Activated T-helper 17 cell treated with anti-CD3 and anti-CD28 coated beads, Interleukin-2, amount 50 U/mL, for 72 hours (primary cell): ENCODE measurements around the gene SLC8B1. TPM values are rescaled to one million over a fixed set of nuclear protein-coding genes. Genes with fewer than 3 reads are reported as not detected.

ENCODE experiments used
- ATAC-seq: fragments of 150-1000 bp; cut with Tn5 transposase; replicated peaks from 2 replicates; pipeline ENCODE4 v1.10.0; 2021; ENCODE audit warnings: mild to moderate bottlenecking, moderate library complexity
- H3K27ac Mint-ChIP-seq: one replicate; pipeline ENCODE4 v1.8.0; 2022; ENCODE audit warnings: mixed read lengths
- H3K27me3 Mint-ChIP-seq: one replicate; pipeline ENCODE4 v1.8.0; 2022; ENCODE audit warnings: mixed read lengths
- H3K36me3 Mint-ChIP-seq: one replicate; pipeline ENCODE4 v1.8.0; 2022; ENCODE audit warnings: low read depth, mild to moderate bottlenecking, mixed read lengths
- H3K4me1 Mint-ChIP-seq: one replicate; pipeline ENCODE4 v1.8.0; 2022; ENCODE audit warnings: mixed read lengths
- H3K4me3 Mint-ChIP-seq: one replicate; pipeline ENCODE4 v1.8.0; 2022; ENCODE audit warnings: mild to moderate bottlenecking, mixed read lengths
- H3K9me3 Mint-ChIP-seq: one replicate; pipeline ENCODE4 v1.8.0; 2022; ENCODE audit warnings: mixed read lengths
- total RNA-seq, 2 donors: library from RNA; stranded (reverse); gene quantifications; one replicate each; pipeline ENCODE4 v1.2.3, GENCODE V29; 2022

The SLC8B1 gene
- total RNA-seq, 2 donors from 2014 or later = 23.2 to 28.4 TPM

DNA sequence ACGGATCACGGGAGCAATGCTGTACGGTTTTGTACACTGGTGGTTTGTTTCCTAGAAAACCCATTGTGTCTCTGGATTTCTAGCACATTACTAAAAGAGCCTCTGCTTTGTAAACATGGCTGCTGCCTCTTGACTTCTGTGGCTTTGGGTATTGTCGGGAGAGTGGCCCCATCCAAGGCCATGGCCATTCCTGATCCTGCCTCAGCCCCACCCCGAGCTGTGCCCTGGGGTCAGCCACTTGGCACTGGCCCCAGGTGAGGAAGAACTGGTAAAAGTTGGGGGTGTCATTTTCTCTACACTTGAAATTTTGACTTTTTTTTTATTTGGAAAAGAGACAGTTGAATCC is 36.5 kb downstream of the SLC8B1 start:
- no peak for ATAC-seq
- no peaks in the 10 kb centered on the region for H3K9me3 Mint-ChIP-seq
- peaks cover 32% of the 10 kb centered on the region for H3K36me3 Mint-ChIP-seq
- H3K4me1 Mint-ChIP-seq = peaks cover 4% of the 10 kb centered on the region
- H3K4me3 Mint-ChIP-seq = no peak overlapping the region
- no peaks in the 10 kb centered on the region for H3K27me3 Mint-ChIP-seq
- no peak overlapping the region for H3K27ac Mint-ChIP-seq

DNA sequence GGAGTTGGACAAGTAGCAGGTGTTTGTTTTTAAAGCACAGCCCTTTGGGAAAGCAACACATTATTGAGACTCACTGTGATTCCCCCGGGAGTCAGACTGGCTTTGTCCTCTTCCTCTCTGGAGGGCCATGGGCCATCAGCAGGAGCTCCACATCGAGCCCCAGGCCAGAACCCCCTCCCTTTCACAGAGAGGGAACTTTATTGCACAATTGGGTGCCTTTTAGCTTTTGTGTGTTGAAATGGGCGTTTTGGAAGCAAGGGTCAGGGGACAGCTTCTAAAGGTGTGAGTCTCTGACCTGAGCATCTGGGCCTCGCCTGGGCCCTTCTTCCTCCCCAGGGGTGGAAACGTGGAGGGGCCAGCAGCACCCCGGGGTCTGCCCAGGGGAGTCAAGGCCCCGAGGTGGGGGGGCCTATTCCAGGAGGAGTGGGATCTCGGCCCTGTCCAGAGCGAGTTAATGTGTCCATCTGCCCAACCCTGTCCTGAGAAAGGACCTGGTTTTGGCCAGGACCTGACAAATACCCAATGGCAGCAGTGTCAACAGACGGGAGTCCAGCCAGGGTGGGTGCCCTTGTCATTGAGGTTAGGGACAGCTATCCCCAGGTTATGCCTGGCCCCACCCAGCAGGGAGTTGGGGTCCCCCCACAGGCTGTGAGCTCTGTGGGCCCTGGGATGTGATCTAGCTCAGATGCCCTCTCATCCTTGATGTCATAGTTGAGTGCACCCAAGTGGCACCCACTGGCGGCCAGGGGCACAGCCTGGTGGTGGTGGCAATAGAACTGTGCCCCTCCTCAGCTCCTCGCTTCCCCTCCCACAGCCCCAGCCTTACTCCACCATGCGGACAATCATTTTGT is 37.1 kb downstream of the SLC8B1 start:
- Mint-ChIP-seq H3K36me3 (peaks cover 38% of the 10 kb centered on the region), H3K9me3 (no peaks in the 10 kb centered on the region), H3K27me3 (no peaks in the 10 kb centered on the region), H3K4me1 (peaks cover 2% of the 10 kb centered on the region), H3K27ac (no peak overlapping the region), H3K4me3 (no peak overlapping the region)
- no peak for ATAC-seq

DNA sequence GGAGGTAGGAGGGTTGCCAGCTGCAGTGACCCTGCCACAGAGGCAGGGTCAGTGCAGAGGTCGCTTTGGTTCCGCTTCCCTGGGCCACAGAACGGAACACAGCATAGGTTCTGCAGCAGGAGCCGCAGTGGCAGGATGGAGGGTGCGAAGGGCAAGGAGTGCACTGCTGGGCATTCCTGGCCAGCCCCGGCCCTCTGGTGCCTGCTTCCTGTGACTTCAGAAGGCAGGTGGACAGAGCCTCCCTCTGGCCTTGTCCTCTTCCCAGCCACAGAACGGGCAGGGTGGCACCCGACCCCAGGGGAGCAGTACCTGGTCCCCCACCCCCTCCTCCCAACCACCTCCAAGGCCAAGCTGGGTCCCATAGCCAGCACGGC is 37.7 kb downstream of the SLC8B1 start:
- H3K4me3 Mint-ChIP-seq = no peak overlapping the region
- H3K36me3 Mint-ChIP-seq = peaks cover 45% of the 10 kb centered on the region
- H3K27me3 Mint-ChIP-seq = no peaks in the 10 kb centered on the region
- no peak for ATAC-seq
- no peaks in the 10 kb centered on the region for H3K9me3 Mint-ChIP-seq
- peaks cover 2% of the 10 kb centered on the region for H3K4me1 Mint-ChIP-seq
- no peak overlapping the region for H3K27ac Mint-ChIP-seq

DNA sequence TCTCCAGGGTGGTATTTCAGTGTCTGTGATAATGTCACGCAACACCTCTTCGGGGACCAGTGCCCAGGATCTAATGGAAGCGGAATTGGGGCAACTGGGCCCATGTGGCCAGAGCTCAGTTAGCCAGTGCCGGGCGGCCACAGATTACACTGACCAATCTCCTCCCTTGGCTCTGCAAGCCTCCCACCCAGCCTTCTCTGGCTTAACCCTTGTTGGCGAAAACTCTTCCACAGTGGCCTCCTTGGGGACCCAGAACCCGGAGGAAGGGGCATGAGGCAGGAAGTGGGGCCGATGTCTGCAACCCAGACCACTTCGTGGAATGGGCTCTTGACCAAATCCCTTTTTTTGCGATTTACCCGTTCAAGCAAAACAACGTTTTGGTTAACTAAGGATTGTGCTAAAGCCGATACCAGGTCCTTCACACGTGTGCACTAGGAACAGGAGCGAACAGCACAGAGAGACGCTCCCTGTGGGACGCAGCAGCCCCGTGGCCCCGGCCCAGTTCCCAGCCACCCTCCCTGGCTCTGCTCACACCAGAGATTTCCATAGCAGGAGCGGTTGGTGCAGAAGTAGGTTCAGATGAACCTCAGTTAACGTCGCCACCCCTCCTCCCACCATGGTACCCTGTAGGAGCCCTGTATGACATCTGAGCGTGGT is 38.2 kb downstream of the SLC8B1 start:
- Mint-ChIP-seq H3K4me3 (no peak overlapping the region), H3K36me3 (peaks cover 46% of the 10 kb centered on the region), H3K9me3 (no peaks in the 10 kb centered on the region), H3K4me1 (peaks cover 4% of the 10 kb centered on the region), H3K27me3 (no peaks in the 10 kb centered on the region), H3K27ac (no peak overlapping the region)
- no peak for ATAC-seq

DNA sequence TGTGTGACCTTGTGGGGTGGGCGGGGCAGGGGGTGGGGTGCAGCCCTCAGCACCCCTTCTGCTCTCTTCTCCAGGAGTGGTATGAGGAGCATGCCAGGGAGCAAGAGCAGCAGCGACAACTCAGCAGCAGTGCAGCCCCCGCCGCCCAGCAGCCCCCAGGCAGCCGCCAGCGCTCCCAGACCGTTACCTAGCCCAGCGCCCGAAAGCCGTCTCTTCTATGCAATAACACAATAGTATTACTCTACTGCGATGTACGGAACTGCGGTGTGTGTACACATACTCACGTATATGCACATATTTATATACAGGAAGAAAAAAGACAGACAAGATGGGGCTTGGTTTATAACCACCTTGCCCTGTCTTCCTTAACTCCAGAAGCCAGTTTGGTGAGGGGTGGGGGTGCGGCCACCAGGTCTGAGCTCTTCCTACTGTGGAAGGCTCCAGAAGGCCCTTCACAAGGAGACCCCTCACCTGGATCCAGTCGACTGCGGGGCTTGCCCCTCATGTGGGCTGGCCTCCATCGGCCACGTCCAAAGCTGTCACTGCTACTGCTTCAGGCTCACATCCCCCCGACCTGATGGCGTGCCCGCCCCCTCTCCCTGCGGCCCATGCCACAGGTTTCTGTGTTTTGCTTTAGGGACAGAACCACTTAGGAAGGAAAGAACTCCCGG is 38.9 kb downstream of the SLC8B1 start:
- H3K36me3 Mint-ChIP-seq = peaks cover 48% of the 10 kb centered on the region
- no peak overlapping the region for H3K27ac Mint-ChIP-seq
- H3K4me3 Mint-ChIP-seq = no peak overlapping the region
- H3K4me1 Mint-ChIP-seq = peaks cover 4% of the 10 kb centered on the region
- no peaks in the 10 kb centered on the region for H3K9me3 Mint-ChIP-seq
- no peaks in the 10 kb centered on the region for H3K27me3 Mint-ChIP-seq
- ATAC-seq = no peak

DNA sequence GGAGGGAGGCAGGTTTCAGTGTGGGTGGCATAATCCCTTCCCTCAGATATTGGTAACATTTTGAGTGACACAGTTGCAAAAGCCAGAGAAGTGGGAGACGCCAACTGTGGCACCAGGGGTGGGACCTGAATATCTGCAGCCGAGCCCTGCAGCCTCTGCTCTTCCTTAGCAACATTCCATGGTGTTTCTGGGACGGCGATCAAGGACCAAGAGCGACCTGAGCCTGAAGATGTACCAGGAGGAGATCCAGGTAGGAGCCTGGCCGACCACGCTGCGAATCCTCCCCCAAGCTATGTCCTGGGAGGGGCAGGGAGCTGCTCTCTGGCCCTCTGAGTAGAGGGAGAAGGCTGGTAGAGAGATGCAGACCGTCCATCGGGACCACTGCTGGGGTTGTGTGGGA is 41.8 kb downstream of the SLC8B1 start:
- H3K4me1 Mint-ChIP-seq = peaks cover 4% of the 10 kb centered on the region
- no peaks in the 10 kb centered on the region for H3K27me3 Mint-ChIP-seq
- H3K4me3 Mint-ChIP-seq = no peak overlapping the region

DNA sequence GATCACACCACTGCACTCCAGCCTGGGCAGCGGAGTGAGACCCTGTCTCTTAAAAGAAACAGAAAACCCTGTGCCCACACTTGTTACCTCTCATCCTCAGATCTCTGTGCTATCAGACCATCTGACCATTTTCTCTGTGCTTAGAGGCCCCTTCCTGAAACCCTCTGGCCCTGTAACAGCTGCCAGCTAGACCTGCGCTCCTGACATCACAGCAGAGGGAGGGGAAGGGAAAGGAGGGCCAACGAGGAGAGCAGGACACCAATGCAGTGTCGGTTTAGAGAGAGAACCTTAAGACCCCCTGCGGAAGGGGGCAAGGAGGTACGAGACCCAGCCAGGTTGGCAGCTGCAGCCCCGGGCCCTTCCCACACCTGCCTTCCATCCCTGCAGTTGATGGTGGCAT is 42.4 kb downstream of the SLC8B1 start:
- H3K9me3 Mint-ChIP-seq = no peaks in the 10 kb centered on the region
- ATAC-seq = no peak
- no peak overlapping the region for H3K4me3 Mint-ChIP-seq
- peaks cover 4% of the 10 kb centered on the region for H3K4me1 Mint-ChIP-seq
- peak overlapping the region; percentile 26 for H3K27ac Mint-ChIP-seq
- no peaks in the 10 kb centered on the region for H3K27me3 Mint-ChIP-seq
- H3K36me3 Mint-ChIP-seq = peaks cover 50% of the 10 kb centered on the region

More for the DNA sequence above, 41.8 kb downstream of the SLC8B1 start:
- H3K9me3 Mint-ChIP-seq = no peaks in the 10 kb centered on the region
- peaks cover 50% of the 10 kb centered on the region for H3K36me3 Mint-ChIP-seq
- H3K27ac Mint-ChIP-seq = no peak overlapping the region
- ATAC-seq = no peak

DNA sequence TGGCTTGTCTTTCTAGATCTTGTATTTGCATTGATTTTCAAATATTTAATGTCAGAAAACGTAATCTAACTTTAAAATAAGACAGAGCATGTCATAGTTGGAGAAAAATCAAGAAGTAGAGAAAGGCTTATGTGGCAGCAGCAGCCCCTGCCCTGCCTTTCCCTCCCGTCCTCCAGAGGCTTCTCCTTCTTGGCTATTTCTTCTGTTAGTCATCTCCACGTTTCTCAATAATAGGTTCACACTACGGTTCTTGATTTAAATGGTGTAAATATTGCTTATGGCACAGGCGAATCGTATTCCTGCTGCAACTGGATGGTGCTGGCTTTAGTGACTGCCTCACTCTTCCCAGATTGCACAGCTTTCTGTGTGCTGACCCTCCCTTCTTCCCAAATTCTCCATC is 42.8 kb downstream of the SLC8B1 start:
- Mint-ChIP-seq H3K36me3 (peaks cover 50% of the 10 kb centered on the region), H3K4me3 (no peak overlapping the region), H3K27me3 (no peaks in the 10 kb centered on the region), H3K4me1 (peaks cover 4% of the 10 kb centered on the region), H3K9me3 (no peaks in the 10 kb centered on the region), H3K27ac (peak overlapping the region; percentile 26)
- no peak for ATAC-seq

DNA sequence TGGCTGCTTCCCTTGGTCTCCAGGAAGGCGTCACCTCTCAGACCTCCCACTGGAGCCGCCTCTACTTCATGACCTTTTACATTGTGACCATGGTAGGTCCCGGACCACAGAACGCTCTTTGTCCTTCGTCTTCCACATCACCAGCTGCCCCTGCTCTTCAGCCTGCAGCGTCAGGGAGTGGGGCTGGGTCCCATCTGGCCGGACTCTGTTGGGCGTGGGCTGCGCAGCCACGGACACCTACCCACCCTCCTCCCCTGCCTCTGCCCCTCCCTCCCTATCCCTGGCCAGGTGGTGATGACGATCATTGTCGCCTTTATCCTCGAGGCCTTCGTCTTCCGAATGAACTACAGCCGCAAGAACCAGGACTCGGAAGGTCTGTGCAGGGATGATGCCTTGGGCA is 43.3 kb downstream of the SLC8B1 start:
- Mint-ChIP-seq H3K9me3 (no peaks in the 10 kb centered on the region), H3K36me3 (peaks cover 49% of the 10 kb centered on the region), H3K27me3 (no peaks in the 10 kb centered on the region), H3K4me3 (no peak overlapping the region), H3K27ac (peak overlapping the region; percentile 26), H3K4me1 (peaks cover 4% of the 10 kb centered on the region)
- ATAC-seq = no peak

DNA sequence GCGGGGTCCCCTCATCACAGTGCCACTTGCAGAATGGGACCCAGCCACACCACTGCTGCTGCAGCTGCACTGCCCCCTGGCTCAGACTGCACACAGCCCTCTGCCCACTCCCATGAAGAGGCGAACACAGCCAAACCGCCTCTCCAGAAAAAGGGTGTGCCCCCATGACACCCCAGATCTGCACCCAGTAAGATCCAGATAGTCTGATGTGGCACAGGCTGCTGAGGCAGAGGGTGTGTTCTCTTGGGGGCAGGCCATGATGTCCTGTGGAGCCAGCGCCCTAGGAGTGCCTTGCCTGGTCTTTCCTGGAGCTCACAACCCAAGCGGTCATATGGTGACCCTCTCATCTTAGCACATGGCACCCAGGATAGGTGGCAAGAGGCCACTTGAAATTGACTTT is 44.4 kb downstream of the SLC8B1 start:
- ATAC-seq = no peak
- Mint-ChIP-seq H3K27me3 (no peaks in the 10 kb centered on the region), H3K9me3 (no peaks in the 10 kb centered on the region), H3K4me1 (peaks cover 4% of the 10 kb centered on the region), H3K36me3 (peaks cover 48% of the 10 kb centered on the region), H3K4me3 (no peak overlapping the region), H3K27ac (no peak overlapping the region)

DNA sequence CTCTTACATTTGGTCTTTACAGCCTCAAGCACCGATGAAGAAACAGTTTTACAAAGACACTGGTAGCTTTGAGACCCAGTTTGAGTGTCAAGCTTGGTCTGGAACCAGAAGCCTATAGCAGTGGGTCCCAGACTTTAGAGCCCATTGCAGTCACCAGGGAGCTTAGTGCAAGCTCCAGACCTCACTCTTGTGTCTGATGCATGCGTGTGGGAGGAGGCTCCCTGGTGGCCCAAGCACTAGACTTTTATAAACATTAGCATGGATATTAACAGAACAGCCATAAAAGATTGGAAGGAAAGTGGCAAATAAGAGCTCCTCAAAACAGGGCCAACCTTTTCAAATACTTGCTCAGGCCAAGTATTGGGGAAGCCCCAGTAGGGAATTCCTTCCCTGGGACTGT is 45.5 kb downstream of the SLC8B1 start:
- no peak for ATAC-seq
- Mint-ChIP-seq H3K4me3 (no peak overlapping the region), H3K27ac (no peak overlapping the region), H3K27me3 (no peaks in the 10 kb centered on the region), H3K36me3 (peaks cover 57% of the 10 kb centered on the region), H3K4me1 (peaks cover 4% of the 10 kb centered on the region), H3K9me3 (no peaks in the 10 kb centered on the region)

DNA sequence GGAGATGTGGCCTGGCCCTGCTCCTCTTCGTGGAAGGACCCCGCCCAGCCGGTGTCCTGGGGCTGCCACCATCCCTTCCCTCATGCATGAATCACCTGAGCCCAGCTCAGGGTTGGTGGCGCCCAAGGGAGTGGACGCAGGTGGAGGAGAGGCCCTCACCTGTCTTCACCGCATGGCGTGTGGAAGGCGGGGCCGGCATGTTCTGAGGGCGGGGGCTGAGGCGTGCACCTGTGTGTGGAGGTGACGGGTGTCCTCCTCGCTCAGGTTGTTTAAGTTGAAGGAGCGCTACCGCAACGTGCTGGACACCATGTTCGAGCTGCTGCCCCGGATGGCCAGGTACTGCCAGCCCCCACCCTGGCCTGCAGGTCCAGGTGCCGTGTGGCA is 47.0 kb downstream of the SLC8B1 start:
- no peaks in the 10 kb centered on the region for H3K27me3 Mint-ChIP-seq
- H3K27ac Mint-ChIP-seq = no peak overlapping the region
- peaks cover 57% of the 10 kb centered on the region for H3K36me3 Mint-ChIP-seq
- no peak for ATAC-seq
- no peaks in the 10 kb centered on the region for H3K9me3 Mint-ChIP-seq
- H3K4me1 Mint-ChIP-seq = peaks cover 4% of the 10 kb centered on the region
- no peak overlapping the region for H3K4me3 Mint-ChIP-seq

DNA sequence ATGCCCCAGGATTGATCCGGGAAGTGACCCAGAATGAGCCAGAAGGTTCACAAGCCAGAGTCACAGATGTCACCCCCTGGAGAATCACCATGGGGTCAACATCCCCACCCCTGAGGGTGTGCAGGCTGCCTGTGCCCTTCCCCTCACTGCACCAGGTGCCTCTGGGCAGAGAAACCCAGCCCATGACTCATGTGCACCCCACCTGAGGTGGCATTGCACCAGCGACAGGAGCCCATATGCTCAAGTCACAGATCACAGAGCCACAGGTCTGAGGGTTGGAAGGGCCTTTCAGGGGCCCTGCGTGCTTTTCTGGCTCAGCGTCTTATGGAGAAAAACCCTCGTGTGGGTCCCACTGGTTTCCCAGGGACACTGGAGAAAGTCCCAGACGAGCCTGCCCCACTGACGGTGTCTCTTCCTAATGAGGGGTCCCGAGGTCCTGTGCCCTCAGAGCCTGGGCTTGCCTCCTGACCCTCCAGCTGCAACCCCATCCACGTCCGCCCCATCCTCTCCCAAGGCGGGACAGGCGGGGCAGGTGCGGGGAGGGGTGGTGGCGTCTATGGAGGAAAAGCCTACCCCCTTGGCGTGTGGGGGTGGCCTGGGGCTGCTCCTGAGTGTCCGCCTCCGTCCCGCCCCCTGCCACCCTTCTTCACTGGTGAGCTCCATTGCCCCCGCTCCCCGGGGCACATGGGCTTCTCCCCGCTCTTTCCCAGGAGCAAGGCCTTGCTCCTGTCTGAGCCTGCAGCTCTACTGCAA is 47.6 kb downstream of the SLC8B1 start:
- peaks cover 52% of the 10 kb centered on the region for H3K36me3 Mint-ChIP-seq
- no peak for ATAC-seq
- no peak overlapping the region for H3K4me3 Mint-ChIP-seq
- peaks cover 3% of the 10 kb centered on the region for H3K4me1 Mint-ChIP-seq
- H3K9me3 Mint-ChIP-seq = no peaks in the 10 kb centered on the region
- H3K27ac Mint-ChIP-seq = no peak overlapping the region
- H3K27me3 Mint-ChIP-seq = no peaks in the 10 kb centered on the region

DNA sequence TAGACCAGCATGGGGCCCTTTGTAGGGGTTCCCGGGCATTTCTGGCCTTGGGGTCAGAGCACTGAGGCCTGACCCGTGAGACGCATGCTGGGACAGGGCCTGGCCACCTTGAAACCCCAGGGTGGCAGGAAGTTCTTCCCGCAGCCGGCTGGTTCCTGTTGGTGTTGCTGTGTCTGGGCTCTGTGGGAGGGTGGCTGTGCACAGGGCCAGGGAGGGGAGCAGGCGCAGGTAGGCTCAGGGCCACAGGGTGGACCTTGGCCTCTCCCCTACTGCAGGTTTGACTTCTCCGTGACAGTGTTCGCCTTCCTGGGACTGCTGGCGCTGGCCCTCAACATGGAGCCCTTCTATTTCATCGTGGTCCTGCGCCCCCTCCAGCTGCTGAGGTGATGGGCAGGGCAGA is 48.2 kb downstream of the SLC8B1 start:
- H3K36me3 Mint-ChIP-seq = peaks cover 46% of the 10 kb centered on the region
- H3K4me3 Mint-ChIP-seq = no peak overlapping the region
- H3K9me3 Mint-ChIP-seq = no peaks in the 10 kb centered on the region
- H3K4me1 Mint-ChIP-seq = no peaks in the 10 kb centered on the region
- H3K27me3 Mint-ChIP-seq = no peaks in the 10 kb centered on the region
- no peak overlapping the region for H3K27ac Mint-ChIP-seq
- no peak for ATAC-seq
